Endothelial cell of hepatic sinusoid (primary cell): ENCODE data around the gene RHO.

Experiments used
- in situ Hi-C: cut with HindIII; loops from 2 replicates; pipeline ENCODE4 v1.10.0; 2017; ENCODE audit warnings: low sequenced_read_pairs

Gene RHO

GRCh38 chr3:129518581-129518980 lies 9.9 kb upstream of the RHO start:
- in situ Hi-C loops = no loop called here

GRCh38 chr3:129519449-129519848 lies 9.0 kb upstream of the RHO start:
- in situ Hi-C loops = no loop called here

GRCh38 chr3:129519896-129520715 lies 8.3 kb upstream of the RHO start:
- in situ Hi-C loops = no loop called here

GRCh38 chr3:129520960-129521359 lies 7.5 kb upstream of the RHO start:
- in situ Hi-C loops = no loop called here

GRCh38 chr3:129521611-129522010 lies 6.8 kb upstream of the RHO start:
- in situ Hi-C loops = no loop called here

DNA sequence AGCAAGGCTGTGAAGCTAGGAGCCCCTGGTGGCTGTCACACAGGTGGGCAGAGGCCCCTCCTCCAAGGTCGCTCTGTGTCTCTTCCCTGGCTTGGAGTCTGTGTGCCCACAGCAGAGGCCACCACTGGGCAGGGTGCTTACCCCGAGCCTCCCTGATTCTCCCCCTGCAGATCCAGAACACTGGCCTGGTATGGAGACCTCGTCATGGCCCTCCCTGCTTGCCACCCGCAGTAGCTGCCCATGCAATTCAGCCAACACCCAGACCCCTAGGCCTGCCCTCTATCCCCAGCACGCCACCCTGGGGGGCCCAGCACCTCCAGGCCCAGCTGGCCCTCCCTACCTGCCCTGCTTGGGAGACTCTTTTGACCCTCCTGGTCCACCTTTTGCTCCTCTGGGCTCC lies 5.5 kb upstream of the RHO start:
- in situ Hi-C loops = no loop called here

DNA sequence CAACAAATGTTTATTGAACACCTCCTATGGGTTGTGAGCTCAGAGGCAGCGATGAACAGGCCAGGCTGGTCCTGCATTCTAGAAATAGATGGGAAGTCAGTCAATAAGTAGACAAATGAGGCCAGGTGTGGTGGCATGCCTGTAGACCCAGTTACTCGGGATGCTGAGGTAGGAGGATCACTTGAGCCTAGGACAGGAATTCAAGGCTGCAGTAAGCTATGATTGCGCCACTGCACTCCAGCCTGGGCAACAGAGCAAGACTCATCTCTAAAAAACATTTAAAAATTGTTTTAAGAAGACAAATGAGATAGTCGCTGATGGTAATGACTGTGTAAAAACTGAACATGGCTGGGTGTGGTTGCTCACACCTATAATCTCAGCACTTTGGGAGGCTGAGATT lies 4.4 kb upstream of the RHO start:
- in situ Hi-C loops = no loop called here

- in situ Hi-C loops = loop anchor here (25.0 kb wide), 1 partner anchor 312 kb away; no protein-coding TSS in a partner anchor
These were observed 3.0 kb upstream of the RHO start for GRCh38 chr3:129525341-129525968.

DNA sequence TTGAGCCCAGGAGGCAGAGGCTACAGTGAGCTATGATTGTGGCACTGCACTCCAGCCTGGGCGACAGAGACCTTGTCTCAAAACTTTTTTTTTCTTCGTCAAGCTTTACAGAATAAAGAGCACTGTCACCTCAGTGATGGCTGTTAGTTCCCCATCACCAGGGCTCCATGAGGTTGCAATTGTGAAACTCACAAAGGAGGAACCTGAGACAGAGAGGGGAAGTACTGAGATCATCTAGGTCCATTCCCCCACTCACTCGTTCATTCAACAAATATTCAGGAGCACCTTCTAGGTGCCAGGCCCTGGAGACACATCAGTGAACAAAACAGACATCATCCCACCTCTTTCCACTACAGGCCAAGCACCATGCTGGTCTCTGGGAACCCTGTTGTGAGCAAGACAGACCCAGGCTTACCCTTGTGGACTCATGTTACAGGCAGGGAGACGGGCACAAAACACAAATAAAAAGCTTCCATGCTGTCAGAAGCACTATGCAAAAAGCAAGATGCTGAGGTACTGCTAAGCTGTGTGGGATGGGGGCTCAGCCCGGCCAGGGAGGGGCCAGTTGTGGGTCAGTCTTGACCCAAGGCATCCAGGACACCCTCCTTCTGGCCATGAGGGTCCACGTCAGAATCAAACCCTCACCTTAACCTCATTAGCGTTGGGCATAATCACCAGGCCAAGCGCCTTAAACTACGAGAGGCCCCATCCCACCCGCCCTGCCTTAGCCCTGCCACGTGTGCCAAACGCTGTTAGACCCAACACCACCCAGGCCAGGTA lies 2.1 kb upstream of the RHO start:
- in situ Hi-C loops = loop anchor here (25.0 kb wide), 1 partner anchor 311 kb away; no protein-coding TSS in a partner anchor

GRCh38 chr3:129527262-129527661 lies 1.2 kb upstream of the RHO start:
- in situ Hi-C loops = loop anchor here (25.0 kb wide), 1 partner anchor 310 kb away; no protein-coding TSS in a partner anchor

DNA sequence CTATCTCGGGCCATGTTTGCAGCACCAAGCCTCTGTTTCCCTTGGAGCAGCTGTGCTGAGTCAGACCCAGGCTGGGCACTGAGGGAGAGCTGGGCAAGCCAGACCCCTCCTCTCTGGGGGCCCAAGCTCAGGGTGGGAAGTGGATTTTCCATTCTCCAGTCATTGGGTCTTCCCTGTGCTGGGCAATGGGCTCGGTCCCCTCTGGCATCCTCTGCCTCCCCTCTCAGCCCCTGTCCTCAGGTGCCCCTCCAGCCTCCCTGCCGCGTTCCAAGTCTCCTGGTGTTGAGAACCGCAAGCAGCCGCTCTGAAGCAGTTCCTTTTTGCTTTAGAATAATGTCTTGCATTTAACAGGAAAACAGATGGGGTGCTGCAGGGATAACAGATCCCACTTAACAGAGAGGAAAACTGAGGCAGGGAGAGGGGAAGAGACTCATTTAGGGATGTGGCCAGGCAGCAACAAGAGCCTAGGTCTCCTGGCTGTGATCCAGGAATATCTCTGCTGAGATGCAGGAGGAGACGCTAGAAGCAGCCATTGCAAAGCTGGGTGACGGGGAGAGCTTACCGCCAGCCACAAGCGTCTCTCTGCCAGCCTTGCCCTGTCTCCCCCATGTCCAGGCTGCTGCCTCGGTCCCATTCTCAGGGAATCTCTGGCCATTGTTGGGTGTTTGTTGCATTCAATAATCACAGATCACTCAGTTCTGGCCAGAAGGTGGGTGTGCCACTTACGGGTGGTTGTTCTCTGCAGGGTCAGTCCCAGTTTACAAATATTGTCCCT lies 1.2 kb downstream of the RHO start:
- in situ Hi-C loops = loop anchor here (25.0 kb wide), 1 partner anchor 308 kb away; no protein-coding TSS in a partner anchor

- in situ Hi-C loops = loop anchor here (25.0 kb wide), 1 partner anchor 307 kb away; no protein-coding TSS in a partner anchor
These were observed 1.9 kb downstream of the RHO start for GRCh38 chr3:129530251-129530791.

DNA sequence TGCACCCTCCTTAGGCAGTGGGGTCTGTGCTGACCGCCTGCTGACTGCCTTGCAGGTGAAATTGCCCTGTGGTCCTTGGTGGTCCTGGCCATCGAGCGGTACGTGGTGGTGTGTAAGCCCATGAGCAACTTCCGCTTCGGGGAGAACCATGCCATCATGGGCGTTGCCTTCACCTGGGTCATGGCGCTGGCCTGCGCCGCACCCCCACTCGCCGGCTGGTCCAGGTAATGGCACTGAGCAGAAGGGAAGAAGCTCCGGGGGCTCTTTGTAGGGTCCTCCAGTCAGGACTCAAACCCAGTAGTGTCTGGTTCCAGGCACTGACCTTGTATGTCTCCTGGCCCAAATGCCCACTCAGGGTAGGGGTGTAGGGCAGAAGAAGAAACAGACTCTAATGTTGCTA lies 2.4 kb downstream of the RHO start:
- in situ Hi-C loops = loop anchor here (25.0 kb wide), 1 partner anchor 306 kb away; no protein-coding TSS in a partner anchor

DNA sequence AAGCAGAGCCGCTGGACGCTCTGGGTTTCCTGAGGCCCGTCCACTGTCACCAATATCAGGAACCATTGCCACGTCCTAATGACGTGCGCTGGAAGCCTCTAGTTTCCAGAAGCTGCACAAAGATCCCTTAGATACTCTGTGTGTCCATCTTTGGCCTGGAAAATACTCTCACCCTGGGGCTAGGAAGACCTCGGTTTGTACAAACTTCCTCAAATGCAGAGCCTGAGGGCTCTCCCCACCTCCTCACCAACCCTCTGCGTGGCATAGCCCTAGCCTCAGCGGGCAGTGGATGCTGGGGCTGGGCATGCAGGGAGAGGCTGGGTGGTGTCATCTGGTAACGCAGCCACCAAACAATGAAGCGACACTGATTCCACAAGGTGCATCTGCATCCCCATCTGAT lies 3.3 kb downstream of the RHO start:
- in situ Hi-C loops = loop anchor here (25.0 kb wide), 1 partner anchor 306 kb away; no protein-coding TSS in a partner anchor

DNA sequence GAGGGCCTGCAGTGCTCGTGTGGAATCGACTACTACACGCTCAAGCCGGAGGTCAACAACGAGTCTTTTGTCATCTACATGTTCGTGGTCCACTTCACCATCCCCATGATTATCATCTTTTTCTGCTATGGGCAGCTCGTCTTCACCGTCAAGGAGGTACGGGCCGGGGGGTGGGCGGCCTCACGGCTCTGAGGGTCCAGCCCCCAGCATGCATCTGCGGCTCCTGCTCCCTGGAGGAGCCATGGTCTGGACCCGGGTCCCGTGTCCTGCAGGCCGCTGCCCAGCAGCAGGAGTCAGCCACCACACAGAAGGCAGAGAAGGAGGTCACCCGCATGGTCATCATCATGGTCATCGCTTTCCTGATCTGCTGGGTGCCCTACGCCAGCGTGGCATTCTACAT lies 3.8 kb downstream of the RHO start:
- in situ Hi-C loops = loop anchor here (25.0 kb wide), 1 partner anchor 305 kb away; no protein-coding TSS in a partner anchor

- in situ Hi-C loops = loop anchor here (25.0 kb wide), 1 partner anchor 304 kb away; no protein-coding TSS in a partner anchor
These were observed 5.0 kb downstream of the RHO start for GRCh38 chr3:129533406-129533805.

GRCh38 chr3:129534428-129535027 lies 6.1 kb downstream of the RHO start:
- in situ Hi-C loops = loop anchor here (25.0 kb wide), 1 partner anchor 303 kb away; no protein-coding TSS in a partner anchor

DNA sequence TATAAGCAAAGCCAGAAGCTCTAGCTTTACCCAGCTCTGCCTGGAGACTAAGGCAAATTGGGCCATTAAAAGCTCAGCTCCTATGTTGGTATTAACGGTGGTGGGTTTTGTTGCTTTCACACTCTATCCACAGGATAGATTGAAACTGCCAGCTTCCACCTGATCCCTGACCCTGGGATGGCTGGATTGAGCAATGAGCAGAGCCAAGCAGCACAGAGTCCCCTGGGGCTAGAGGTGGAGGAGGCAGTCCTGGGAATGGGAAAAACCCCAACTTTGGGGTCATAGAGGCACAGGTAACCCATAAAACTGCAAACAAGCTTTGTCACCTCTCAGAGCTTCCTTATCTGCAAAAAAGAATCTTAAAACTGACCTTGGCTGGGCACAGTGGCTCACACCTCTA lies 6.6 kb downstream of the RHO start:
- in situ Hi-C loops = loop anchor here (25.0 kb wide), 1 partner anchor 302 kb away; no protein-coding TSS in a partner anchor

GRCh38 chr3:129536374-129536667 lies 7.9 kb downstream of the RHO start:
- in situ Hi-C loops = loop anchor here (25.0 kb wide), 1 partner anchor 301 kb away; no protein-coding TSS in a partner anchor
